Measurements from ENCODE around the gene RPL13. TPM values are rescaled to one million over a fixed set of nuclear protein-coding genes. Genes with fewer than 3 reads are reported as not detected.

Gene RPL13
- total and polyA plus RNA-seq, 10 of the 15 experiments (the other 5 are each of a cell fraction or from before 2014, with no cell fraction given) = 386 to 9,428 (median 2,486) TPM

DNA sequence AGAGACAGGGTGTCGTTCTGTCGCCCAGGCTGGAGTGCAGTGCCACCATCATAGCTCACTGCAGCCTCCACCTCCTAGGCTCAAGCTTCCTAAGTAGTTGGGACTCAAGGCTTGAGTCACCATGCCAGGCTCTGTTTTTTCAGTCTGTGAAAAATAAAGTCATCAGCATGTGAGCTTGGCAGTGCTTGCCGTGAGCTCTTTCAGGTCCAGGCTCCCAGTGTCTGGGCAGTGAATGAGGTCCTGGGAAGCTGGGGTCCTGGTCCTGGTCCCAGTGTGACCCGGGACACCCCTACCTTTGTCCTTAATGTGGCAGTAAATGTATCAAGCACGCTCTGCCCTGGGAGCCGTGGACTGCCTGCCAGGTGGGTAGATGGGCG is 22.9 kb upstream of the RPL13 start:
- H3K4me2 ChIP-seq (ENCODE audit: control insufficient read depth, insufficient read depth) = no peak overlapping the region
- no peaks in the 10 kb centered on the region for H3K79me2 ChIP-seq (ENCODE audit: control insufficient read depth, insufficient read depth, low read length)
- H3K27ac ChIP-seq (ENCODE audit: control insufficient read depth, insufficient read depth) = no peak overlapping the region
- ATAC-seq (no peak), DNase-seq (ENCODE audit: low read depth, low spot score) (no peak), FAIRE-seq (no peak)
- H3K27me3 ChIP-seq (replicated peaks in 1 of 2; ENCODE audit: control insufficient read depth in 2 of 2, insufficient read depth in 2 of 2, low read length in 1 of 2) = no peaks in the 10 kb centered on the region
- TF ChIP-seq TCF12 (IDR thresholded peaks at IDR 0.05; ENCODE audit: low read depth, low read length) = no peak
- TF ChIP-seq POU2F2 (IDR thresholded peaks at IDR 0.05; ENCODE audit: borderline replicate concordance, low read depth, low read length) = no peak
- TF ChIP-seq ZNF384 (IDR thresholded peaks at IDR 0.05; ENCODE audit: borderline replicate concordance, low read depth, low read length) = no peak
- no peak for TF ChIP-seq ZNF217 (IDR thresholded peaks at IDR 0.05)
- TF ChIP-seq, protein P1, sequence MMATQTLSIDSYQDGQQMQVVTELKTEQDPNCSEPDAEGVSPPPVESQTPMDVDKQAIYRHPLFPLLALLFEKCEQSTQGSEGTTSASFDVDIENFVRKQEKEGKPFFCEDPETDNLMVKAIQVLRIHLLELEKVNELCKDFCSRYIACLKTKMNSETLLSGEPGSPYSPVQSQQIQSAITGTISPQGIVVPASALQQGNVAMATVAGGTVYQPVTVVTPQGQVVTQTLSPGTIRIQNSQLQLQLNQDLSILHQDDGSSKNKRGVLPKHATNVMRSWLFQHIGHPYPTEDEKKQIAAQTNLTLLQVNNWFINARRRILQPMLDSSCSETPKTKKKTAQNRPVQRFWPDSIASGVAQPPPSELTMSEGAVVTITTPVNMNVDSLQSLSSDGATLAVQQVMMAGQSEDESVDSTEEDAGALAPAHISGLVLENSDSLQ (IDR thresholded peaks at IDR 0.05) = no peak
- no peak for TF ChIP-seq POLR2A (IDR thresholded peaks at IDR 0.05; ENCODE audit: low read depth, low read length)
- no peak for TF ChIP-seq GABPA (IDR thresholded peaks at IDR 0.05; ENCODE audit: low read depth)
- TF ChIP-seq FOXK2 (IDR thresholded peaks at IDR 0.05) = no peak
- TF ChIP-seq FOXM1 (IDR thresholded peaks at IDR 0.05; ENCODE audit: low read depth, low read length) = no peak
- no peak for TF ChIP-seq RUNX3 (IDR thresholded peaks at IDR 0.05; ENCODE audit: low read length)
- TF ChIP-seq ZSCAN29 (IDR thresholded peaks at IDR 0.05) = no peak
- TF ChIP-seq, protein P2, sequence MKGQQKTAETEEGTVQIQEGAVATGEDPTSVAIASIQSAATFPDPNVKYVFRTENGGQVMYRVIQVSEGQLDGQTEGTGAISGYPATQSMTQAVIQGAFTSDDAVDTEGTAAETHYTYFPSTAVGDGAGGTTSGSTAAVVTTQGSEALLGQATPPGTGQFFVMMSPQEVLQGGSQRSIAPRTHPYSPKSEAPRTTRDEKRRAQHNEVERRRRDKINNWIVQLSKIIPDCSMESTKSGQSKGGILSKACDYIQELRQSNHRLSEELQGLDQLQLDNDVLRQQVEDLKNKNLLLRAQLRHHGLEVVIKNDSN (IDR thresholded peaks at IDR 0.05; ENCODE audit: borderline replicate concordance, extremely low read length, insufficient read depth, low read depth, low read length) = no peak
- no peak for TF ChIP-seq IKZF1 (conservative IDR thresholded peaks at IDR 0.05)
- no peak for TF ChIP-seq LARP7 (IDR thresholded peaks at IDR 0.05)
- TF ChIP-seq BMI1 (IDR thresholded peaks at IDR 0.05; ENCODE audit: borderline replicate concordance) = no peak
- no peaks in the 10 kb centered on the region; the same call in 1 of the 2 replicates for H3K4me1 ChIP-seq (ENCODE audit: control insufficient read depth, insufficient read depth, low read length)
- H2AFZ ChIP-seq (ENCODE audit: control insufficient read depth, low read depth, low read length) = no peak overlapping the region
- no TSS peak for BruUV-seq (replicated peaks)
- intact Hi-C loops (cut with micrococcal nuclease; ENCODE audit: unreplicated experiment) (no loop called here), in situ Hi-C loops (cut with MboI) (no loop called here)
- no peak overlapping the region for H3K4me3 ChIP-seq
- CTCF ChIA-PET = interaction anchor here (0.6 to 0.9 kb wide), 2 partner anchors 12 to 27 kb away, joined by 3 to 5 read pairs; no protein-coding TSS in a partner anchor
- POLR2A ChIA-PET = no interaction called here
- 97% methylated on average over 7 of the region's 7 CpGs for WGBS (ENCODE audit: insufficient coverage, insufficient replicate concordance, low lambda C conversion rate, missing lambda C conversion rate)
- H3K36me3 ChIP-seq (ENCODE audit: control insufficient read depth in 2 of 2, insufficient read depth in 2 of 2, low read length in 1 of 2) = peaks cover 7 to 18% of the 10 kb centered on the region in 2 experiments
- H3K9me3 ChIP-seq (replicated peaks; ENCODE audit: control insufficient read depth, insufficient read depth, low read length) = no peaks in the 10 kb centered on the region
- SMC1A ChIA-PET (ENCODE audit: uncharacterized antibody, unreplicated experiment) = no interaction called here
- H4K20me1 ChIP-seq (ENCODE audit: control insufficient read depth, insufficient read depth) = no peaks in the 10 kb centered on the region
- RAD21 ChIA-PET (ENCODE audit: unreplicated experiment) = no interaction called here
- no peak overlapping the region for H3K9ac ChIP-seq (ENCODE audit: control insufficient read depth, insufficient read depth, low read length)
